GM21737 (cell line): ENCODE measurements around the gene ALOX12.

Experiments used
- ATAC-seq: cut with Tn5 transposase; IDR thresholded peaks from one replicate; pipeline ENCODE4 v1.9.1; 2021; ENCODE audit warnings: mild to moderate bottlenecking, moderate library complexity; ENCODE audit not compliant: unreplicated experiment

The ALOX12 gene

DNA sequence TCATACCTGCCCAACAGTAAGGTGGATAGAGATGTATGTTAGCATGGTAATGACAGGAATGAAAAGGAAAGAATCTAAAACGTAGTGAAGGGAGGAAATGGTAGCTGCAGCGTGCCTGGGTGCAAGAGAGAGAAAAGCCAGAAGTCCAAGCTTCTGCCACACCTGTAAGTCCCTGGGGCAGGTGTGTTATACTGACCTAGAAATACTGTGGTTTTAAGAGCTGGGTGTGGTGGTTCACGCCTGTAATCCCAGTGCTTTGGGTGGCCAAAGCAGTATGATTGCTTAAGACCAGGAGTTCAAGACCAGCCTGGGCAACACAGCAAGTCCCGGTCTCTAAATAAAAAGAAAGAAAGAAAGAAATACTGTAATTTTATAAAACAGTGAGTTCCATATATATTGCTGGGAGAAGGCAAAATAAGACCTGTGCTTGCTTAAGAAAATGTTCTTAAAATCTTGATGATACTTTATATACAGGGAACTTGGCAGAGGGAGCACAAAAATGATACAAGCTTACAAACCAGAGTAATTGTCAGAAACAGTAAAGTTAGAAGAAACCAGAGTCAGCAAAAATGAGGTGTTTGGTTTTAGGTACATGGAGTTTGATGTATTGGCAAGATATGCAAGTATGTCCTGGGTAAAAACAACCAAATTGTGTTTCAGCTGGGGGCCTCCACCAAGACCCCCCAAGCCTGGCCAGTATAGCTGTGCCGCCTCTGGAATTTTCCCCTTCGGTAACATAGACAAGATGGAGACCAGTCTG is 6.6 kb downstream of the ALOX12 start:
- no peak for ATAC-seq

DNA sequence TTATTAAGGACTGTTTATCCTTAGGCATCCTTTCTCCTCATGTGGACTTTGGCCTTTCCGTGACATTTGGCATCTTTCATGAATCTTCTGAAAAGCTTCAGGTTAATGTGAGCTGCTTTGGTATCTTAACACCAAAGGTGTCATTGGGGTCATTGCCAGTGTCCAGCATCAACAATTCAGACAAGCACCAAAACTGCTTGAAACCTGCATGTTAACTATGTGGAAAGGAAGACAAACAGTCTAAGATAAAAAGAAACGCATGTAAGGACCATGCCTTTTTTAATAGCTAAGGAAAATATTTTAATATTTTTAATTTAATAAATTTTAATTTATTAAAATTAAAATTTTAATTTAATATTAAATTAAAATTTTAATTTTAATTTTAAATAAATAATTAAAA is 7.9 kb downstream of the ALOX12 start:
- ATAC-seq = no peak

DNA sequence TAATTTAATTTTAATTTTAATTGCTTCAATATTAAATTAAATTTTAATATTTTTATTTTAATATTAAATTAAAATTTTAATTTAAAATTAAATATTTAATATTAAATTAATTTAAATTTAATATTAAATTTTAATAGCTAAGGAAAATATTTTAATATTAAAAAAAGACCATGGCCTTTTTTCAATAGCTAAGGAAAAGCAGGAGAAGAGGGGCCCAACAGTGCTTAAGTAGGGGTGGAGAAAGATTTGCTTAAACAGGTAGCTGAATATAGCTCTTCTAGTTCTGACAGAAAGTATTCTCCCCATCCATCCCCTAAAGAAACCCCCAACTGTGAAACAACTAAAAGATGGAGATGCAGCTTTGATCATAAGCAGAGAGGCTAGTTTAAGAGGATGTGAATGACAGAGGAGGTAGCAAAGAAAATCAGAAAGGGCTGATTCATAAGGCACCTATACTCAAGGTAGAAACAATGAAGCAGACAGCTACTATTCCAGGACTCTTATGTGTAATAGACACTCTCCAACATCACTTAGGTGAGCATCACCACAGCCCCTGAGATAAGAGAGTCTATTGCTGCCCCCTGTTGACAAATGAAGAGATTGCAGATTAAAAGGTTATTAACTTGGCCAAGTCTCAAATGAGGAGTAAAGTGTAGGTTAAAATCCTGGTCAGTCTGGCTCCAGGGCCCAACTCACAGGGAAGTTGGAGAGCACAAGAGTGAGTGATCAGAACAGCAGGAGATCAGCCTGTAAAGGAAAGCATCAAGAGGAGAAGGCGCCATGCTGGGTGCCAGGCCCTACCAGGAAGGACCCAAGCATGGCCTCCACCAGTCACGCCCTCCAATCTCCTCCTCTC is 8.8 kb downstream of the ALOX12 start:
- ATAC-seq = no peak

DNA sequence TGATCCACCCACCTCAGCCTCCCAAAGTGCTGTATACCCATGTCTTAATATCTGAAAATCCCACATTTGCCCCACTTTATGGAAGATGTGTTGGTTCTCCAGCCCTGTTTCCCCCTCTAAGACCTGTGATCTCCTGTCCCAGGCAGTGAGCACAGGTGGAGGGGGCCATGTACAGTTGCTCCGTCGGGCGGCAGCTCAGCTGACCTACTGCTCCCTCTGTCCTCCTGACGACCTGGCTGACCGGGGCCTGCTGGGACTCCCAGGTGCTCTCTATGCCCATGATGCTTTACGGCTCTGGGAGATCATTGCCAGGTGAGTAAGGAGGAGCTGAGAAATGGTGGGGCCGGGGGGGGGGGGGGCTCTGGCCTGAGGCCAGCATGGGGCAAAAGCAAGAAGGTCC is 9.9 kb downstream of the ALOX12 start:
- ATAC-seq = no peak

DNA sequence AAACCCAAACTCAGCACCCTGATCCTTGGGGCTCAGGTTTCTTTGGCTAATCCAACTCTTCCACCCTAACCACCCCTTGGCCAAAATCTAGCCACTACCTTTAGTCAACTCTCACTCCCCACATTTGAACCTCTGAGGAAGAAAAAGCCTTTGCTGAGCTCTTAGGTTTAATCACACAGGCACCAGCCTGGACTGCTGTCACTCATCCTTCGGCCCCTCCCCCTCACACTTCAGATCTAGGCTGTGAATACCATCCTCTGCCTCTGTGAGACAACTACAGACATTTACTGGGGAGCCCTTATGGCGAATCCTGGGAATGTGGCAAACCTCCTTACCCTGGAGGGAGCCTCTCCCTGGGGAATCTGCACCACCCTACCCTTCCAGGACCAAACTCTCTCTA is 11.3 kb downstream of the ALOX12 start:
- no peak for ATAC-seq

DNA sequence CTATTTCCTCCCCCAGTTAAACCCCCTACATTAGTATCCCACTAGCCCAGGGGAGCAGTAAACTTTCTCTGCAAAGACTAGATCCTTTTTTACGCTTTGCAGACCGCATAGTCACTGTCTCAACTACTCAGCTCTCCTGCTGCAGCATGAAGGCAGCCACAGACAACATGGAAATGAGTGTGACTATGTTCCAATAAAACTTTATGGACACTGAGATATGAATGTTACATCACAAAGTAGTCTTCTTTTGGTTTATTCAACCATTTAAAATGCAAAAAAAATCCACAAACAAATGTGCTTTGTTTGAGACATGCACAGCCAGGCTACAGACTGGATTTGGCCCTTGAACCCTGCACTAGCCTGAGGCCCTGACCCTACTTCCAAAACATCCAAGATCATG is 14.7 kb downstream of the ALOX12 start:
- no peak for ATAC-seq

DNA sequence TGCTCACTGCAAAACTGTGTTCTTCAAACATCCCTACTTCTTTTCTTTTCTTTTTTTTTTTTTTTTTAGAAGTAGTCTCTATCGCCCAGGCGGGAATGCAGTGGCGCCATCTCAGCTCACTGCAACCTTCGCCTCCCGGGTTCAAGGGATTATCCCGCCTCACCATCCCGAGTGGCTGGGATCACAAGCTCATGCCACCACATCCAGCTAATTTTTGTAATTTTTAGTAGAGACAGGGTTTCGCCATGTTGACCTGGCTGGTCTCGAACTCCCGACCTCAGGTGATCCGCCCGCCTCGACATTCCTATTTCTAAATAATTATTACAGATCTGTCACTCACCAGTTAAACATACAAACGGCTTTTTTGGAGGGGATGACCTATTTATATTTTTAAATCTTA is 15.6 kb downstream of the ALOX12 start:
- ATAC-seq = no peak

DNA sequence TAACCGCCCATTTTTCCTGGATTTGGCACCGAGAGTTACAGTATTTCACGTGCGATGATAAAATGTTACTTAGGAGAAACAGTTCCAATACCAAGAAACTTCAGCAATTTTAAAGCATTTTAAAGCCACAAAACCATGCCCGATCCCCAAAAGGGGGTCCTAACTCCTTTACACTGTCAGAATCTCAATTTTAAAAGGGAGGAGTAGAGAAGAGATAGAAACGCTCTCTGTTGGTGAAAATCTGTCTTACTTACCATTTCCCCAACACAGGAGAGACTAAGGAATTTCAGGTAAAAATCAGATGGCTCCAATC is 16.0 kb downstream of the ALOX12 start:
- ATAC-seq = no peak

DNA sequence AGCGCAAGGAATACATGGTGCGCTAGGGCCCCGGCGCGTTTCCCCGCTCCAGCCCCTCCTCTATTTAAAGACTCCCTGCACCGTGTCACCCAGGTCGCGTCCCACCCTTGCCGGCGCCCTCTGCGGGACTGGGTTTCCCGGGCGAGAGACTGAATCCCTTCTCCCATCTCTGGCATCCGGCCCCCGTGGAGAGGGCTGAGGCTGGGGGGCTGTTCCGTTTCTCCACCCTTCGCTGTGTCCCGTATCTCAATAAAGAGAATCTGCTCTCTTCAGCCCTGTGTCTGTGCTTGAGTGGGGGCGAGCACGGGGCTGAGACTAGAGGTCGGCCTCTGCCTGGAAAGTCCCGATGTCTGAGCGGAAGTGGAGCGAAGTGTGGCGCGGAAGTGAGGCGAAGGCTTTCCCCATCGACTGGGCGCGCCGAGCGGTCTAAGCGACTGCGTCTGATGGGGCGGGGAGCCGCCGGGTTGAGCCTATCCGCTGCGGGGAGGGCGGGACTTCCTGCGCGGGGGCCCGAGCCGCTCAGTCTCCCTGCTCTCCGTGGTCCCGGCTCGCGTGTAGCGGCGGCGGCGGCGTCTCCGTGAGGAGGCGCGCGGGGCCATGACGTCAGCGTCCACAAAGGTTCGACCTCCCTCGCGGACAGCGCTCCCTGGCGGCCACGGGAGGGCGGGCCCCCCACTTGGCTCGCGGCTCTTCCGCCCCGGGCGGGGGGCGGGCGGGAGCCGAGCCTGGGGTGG is 18.6 kb downstream of the ALOX12 start:
- ATAC-seq = peak; percentile 76

DNA sequence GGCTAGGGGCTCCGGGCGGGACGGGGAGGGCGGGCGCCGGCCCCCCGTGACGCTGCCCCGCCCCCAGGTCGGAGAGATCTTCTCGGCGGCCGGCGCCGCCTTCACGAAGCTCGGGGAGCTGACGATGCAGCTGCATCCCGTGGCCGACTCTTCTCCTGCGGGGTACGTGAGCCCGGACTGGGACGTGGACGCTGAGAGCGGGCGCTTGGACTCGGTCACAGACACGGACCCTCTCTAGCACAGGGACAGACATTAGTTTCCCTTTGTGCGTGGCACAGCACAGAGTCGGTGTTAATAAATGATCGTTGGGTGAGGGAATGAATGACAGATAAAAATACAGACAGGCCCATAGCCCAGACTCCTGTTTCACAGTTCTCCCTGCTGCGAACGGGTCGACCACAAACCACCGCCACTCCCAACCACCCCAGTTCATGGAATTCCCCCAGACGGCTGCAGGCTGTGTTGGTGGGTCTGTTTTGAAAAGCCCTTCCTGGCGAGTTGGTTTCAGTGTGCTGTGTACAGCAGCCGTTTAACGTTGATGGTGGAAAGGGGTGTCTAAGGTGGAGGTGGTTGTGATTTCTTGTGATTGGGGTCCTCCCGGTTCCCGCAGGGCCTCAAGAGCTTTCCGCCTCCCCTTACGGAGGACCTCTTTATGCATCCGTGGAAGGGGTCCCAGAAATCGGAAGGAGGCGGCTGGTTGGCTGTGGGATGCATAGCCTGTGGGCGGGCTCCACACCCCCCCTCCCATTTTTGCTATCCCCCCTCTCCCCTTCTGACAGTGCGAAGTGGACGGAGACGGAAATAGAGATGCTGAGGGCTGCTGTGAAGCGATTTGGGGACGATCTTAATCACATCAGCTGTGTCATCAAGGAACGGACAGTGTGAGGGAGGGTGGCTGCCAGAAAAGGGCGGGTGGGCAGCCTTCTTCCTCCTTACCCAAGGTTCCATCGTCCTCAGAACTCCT is 19.4 kb downstream of the ALOX12 start:
- ATAC-seq = peak; percentile 14

DNA sequence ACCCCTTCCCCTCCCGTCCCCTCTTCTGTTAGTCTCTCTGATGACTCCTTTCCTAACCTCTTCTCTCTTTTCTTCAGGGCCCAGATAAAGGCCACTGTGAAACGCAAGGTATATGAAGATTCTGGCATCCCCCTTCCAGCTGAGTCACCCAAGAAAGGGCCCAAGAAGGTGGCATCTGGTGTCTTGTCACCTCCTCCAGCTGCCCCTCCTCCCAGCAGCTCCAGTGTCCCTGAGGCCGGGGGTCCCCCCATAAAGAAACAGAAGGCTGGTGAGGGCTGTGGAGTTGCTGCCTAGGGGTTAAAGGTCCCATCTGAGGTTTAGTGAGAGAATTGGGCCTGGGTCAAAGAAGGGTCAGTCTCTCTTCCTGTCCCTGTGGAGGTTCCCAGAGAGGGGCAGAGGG is 20.6 kb downstream of the ALOX12 start:
- ATAC-seq = no peak

DNA sequence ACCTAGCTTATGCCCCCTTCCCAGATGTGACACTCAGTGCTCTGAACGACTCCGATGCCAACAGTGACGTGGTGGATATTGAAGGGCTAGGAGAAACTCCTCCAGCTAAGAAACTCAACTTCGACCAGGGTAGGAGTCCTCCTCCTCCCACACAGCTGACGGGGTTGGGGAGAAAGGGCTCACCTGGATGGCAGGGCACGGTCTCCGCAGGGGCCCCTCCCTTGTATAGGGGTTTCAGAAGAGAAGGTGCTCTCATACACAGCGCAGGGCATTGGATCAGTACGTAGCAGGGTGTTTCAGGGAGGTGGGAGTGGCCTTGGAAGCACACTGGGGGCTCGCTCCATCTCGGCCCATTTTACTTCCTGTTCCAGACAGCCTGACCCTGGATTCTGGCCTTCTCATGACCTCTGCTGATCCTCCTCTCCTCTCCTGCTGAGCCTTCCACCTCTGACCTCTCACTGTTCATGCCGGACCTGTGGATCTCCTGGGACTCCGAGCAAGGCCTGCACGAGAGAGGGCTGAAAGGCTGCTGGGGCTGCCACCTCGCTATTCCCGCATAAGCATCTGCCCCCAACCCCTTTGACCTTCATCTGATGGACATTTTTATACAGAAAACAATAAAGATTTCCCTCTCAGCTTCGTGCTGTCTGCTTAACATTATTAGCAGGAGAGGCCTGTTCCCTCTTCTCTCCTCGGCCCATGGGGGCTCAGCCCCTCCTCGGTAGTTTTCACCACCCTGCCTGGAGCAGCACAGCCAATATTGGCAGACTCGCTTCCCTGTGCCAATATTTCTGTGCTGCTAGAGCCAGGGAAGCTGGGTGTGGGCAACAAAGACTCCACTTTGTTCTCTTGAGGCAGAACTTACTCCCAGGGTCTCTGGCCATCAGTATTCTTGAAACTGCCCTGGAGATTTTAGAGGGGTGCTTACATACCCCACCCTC is 21.3 kb downstream of the ALOX12 start:
- no peak for ATAC-seq

DNA sequence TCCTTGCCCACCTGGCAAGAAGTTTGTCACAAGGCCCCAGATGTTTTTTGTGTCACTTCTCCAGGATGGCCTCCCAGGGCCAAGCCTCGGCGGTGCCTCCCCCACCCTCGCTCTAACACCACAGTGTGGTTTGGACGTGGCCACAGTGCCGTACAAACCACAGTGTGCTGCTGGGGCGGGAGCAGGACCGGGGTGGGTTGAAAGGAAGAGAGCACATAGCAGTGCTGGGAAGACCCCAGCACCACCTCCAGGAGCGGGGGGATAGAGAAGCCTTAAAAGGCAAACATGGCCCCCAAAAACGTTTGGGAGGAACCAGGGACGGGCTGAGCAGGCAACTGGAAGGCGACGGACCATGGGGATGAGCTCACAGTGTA is 22.0 kb downstream of the ALOX12 start:
- ATAC-seq = no peak

DNA sequence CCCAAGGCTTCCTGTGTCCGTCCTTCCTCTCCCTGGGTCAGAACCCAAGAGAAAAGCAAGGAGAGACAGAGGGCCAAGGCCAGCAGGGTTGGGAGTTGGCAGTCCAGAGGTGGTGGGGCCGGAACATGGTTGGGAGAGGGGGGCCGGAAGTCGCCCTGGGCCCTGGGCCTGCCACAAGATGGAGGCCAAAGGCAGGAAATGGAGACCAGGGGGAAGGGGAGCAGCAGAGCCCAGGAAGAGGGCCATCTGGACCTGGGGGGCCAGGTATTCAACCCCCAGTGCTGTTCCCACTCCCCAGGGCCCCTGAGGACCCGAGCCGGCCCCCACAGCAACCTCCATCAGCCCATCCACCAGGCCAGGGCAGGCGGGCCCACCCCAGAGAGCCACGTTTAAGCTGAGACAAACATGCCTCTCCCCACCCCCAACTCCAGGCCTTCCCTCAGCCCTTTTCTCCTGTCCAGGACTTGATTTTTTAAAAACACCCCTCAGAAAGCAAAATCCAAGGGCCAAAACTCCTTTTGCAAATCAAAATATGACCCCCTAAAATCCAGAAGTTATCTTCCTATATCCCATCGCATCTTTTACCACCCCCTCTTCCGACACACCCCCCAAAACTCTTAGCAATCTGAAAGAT is 22.6 kb downstream of the ALOX12 start:
- ATAC-seq = no peak

DNA sequence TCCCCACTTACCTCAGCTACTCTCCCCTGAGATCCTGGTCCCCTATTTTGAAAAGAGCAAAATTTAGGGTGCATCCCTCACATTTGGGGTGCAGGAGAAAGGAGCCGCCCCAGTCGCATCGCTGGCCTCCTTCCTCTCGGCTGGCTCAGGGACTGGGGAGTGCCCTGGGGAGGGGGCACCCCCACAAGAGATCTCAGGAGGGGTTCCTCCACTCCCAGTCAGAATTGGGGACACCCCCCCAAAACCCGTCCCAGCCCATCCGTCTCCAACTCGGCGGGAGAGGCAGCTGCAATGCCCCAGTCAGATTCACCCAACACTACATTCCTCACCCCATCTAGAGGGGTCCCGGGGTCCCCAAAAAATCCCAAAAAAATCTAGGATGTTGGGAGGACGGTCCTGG is 23.5 kb downstream of the ALOX12 start:
- ATAC-seq = no peak

DNA sequence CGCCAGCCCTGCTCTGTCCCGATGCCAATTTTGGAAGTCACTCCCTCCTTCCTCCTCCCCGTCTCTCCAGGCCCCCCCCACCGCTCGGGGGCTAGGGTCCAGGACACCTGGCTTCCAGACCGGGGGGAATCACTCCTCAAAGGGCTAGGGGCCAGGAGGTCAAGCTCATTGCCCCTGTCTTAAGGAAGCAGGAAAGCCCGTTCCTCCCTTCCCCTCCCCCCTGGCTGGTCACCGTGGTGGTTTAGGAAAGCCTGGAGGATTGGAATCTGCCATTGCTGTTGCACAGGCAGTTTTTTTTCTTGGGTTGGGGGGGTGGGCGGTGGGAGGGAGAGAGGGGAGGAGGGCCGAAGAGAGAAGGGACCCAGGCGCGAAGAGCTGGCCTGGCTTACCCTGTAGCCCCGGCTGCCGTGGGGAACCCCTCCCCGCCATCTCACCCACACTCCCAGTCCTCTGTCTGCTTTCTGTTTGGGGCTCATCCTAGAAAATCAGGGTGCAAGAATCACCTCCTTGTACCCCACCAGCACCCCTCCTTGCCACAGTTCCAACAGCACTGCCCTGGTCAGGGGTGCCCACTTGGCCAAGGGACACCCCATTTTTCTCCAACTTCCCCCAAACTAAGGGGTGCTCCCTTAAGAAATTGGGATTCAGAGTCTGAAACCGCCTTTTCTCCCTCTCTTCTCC is 24.1 kb downstream of the ALOX12 start:
- no peak for ATAC-seq

DNA sequence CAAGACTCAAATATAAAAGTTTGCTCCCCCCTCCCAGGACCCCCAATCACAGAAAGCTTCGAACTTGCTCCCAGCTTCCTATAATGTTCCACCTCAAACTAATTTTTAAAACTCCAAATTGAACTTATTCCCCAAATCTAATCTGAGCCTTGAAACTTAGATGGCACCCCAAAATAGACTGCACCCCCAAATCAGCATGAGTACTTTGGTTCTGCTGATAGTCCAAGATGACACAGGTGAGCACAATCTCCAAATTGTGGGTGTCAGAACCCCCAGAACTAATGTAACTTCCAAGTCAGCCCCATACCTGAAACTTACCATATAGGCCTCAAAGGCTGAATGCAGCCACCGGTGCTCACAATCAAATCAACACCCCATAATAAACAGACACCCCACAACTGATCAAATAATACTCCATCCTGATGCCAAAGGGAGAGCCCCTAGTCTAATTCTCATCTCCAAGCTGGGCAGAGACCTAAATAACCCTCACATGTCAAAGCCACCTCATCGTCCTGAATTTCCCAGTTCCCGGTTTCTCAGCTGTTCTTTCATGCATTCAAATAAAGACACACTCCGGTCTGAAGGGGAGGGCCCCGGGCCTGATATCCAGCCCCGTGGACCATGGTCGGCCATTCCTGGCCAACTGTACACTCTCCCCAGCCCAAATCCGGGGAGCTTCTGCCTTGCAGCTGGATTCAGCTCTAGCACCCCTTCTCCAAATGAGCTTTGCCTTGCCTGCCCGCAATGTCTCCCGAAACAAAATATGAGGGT is 25.2 kb downstream of the ALOX12 start:
- ATAC-seq = no peak
